HepG2 (cell line): Measurements from ENCODE around the gene CENPK. TPM values are rescaled to one million over a fixed set of nuclear protein-coding genes. Genes with fewer than 3 reads are reported as not detected.

ENCODE experiments used
- ATAC-seq: fragments of 200-7000 bp; cut with Tn5 transposase; 3 replicates; pipeline ENCODE4 v1.9.1; 2020; ENCODE audit warnings: mild to moderate bottlenecking, moderate library complexity
- BruUV-seq: library from RNA; stranded (reverse); fragments of 400-500 nt; replicated peaks from 2 replicates; lab custom pipeline; 2021; lab: Mats Ljungman, UMichigan
- CTCF ChIA-PET: fragments of 300-600 bp; formaldehyde crosslinking; extraction: SDS; loops from one replicate; lab custom pipeline; 2021; ENCODE audit warnings: low total read pairs, inconsistent platforms, low intra/inter-chr PET ratio; lab: Yijun Ruan, JAX
- POLR2A ChIA-PET: fragments of 350-600 bp; sonication (Branson Sonifier 250); formaldehyde crosslinking; loops from one replicate; lab custom pipeline; 2020; ENCODE audit warnings: antibody characterized with exemption, inconsistent platforms; lab: Yijun Ruan, JAX
- DNase-seq: peaks from one replicate; pipeline ENCODE4 v3.0.0-alpha.2; 2015; ENCODE audit warnings: low spot score
- FAIRE-seq: peaks from 3 replicates; lab custom pipeline; 2011; peaks lifted over from hg19 to GRCh38; lab: Jason Lieb, UNC
- H2AFZ ChIP-seq: one replicate; pipeline ENCODE4 v1.6.1; 2011; ENCODE audit warnings: low read length, inconsistent platforms
- H3K27ac ChIP-seq: fragments of 300-600 bp; 3 replicates; pipeline ENCODE4 v1.8.0; 2011; ENCODE audit warnings: mixed run types, mild to moderate bottlenecking, mixed read lengths, low read length, inconsistent platforms; ENCODE audit not compliant: insufficient read depth; ENCODE audit errors: extremely low read length
- H3K27me3 ChIP-seq, 2 experiments: fragments of 200-600 bp in 1 of 2; 2 replicates in 1 of 2; 3 replicates in 1 of 2; pipeline versions ENCODE4 v1.6.0 to v1.8.0; 2011; ENCODE audit warnings: low read length in 2 of 2, mild to moderate bottlenecking in 2 of 2, moderate library complexity in 2 of 2, inconsistent platforms in 1 of 2; ENCODE audit not compliant: insufficient read depth in 2 of 2, control insufficient read depth in 1 of 2
- H3K36me3 ChIP-seq, 2 experiments: fragments of 200-600 bp in 1 of 2; replicated peaks in 1 of 2; 2 replicates in 1 of 2; 3 replicates in 1 of 2; pipeline versions ENCODE4 v1.5.1 to v1.8.0; 2011; ENCODE audit warnings: low read length in 2 of 2, inconsistent platforms in 1 of 2; ENCODE audit not compliant: insufficient read depth in 2 of 2, control insufficient read depth in 1 of 2
- H3K4me1 ChIP-seq: 2 replicates; pipeline ENCODE4 v1.5.1; 2012; ENCODE audit warnings: low read length, inconsistent platforms; ENCODE audit not compliant: insufficient read depth
- H3K4me2 ChIP-seq: 2 replicates; pipeline ENCODE4 v1.6.0; 2011; ENCODE audit warnings: low read depth, low read length, inconsistent platforms
- H3K4me3 ChIP-seq, 3 experiments: fragments of 200-600 bp in 1 of 3; sonication (generic), shearing (Covaris generic) in 1 of 3; replicated peaks in 1 of 3; 2 replicates each; pipeline ENCODE4 v1.5.1; 2011 to 2016; ENCODE audit warnings: low read length in 3 of 3, inconsistent platforms in 2 of 3, low read depth in 2 of 3, mild to moderate bottlenecking in 2 of 3, control low read depth in 1 of 3, mixed read lengths in 1 of 3; ENCODE audit not compliant: insufficient read depth in 1 of 3
- H3K79me2 ChIP-seq: one replicate; pipeline ENCODE4 v1.6.1; 2011; ENCODE audit warnings: low read length, inconsistent platforms; ENCODE audit not compliant: insufficient read depth
- H3K9ac ChIP-seq: 2 replicates; pipeline ENCODE4 v1.6.0; 2011; ENCODE audit warnings: mild to moderate bottlenecking, low read depth, low read length, inconsistent platforms; ENCODE audit not compliant: insufficient read depth
- H3K9me3 ChIP-seq: 2 replicates; pipeline ENCODE4 v1.5.1; 2012; ENCODE audit warnings: mild to moderate bottlenecking, low read length
- H4K20me1 ChIP-seq: 2 replicates; pipeline ENCODE4 v1.6.0; 2011; ENCODE audit warnings: inconsistent platforms, mild to moderate bottlenecking, low read length, moderate library complexity; ENCODE audit not compliant: insufficient read depth
- CREB1 ChIP-seq, 2 experiments: fragments of 450-650 bp in 1 of 2; IDR thresholded peaks; 2 replicates each; pipeline ENCODE4 v1.6.1; 2016 to 2017; ENCODE audit warnings: control low read depth in 1 of 2, mild to moderate bottlenecking in 1 of 2, missing compliant biosample characterization in 1 of 2, missing genetic modification characterization in 1 of 2
- GABPB1 ChIP-seq: IDR thresholded peaks from 2 replicates; pipeline ENCODE4 v1.6.1; 2016; ENCODE audit warnings: mild to moderate bottlenecking, missing genetic modification reagents, moderate library complexity, missing compliant biosample characterization
- ISX ChIP-seq: sonication (generic); formaldehyde crosslinking; conservative IDR thresholded peaks from 2 replicates; pipeline ENCODE4 v1.5.0; 2020; ENCODE audit warnings: missing genetic modification reagents
- RXRB ChIP-seq: IDR thresholded peaks from 2 replicates; pipeline ENCODE4 v1.6.1; 2016; ENCODE audit warnings: borderline replicate concordance, missing genetic modification reagents, missing compliant biosample characterization
- SMARCC2 ChIP-seq: fragments of 450-650 bp; IDR thresholded peaks from 2 replicates; pipeline ENCODE4 v1.6.1; 2017; ENCODE audit warnings: antibody characterized with exemption, mild to moderate bottlenecking
- SMC3 ChIP-seq: IDR thresholded peaks from 2 replicates; pipeline ENCODE4 v1.6.1; 2011; ENCODE audit warnings: low read length, improper control_type of control experiment
- STAG1 ChIP-seq: sonication (generic); formaldehyde crosslinking; IDR thresholded peaks from 2 replicates; pipeline ENCODE4 v1.4.0; 2020; ENCODE audit warnings: missing genetic modification reagents
- TCF7L2 ChIP-seq: IDR thresholded peaks from 2 replicates; pipeline ENCODE4 v1.6.1; 2011; ENCODE audit warnings: mild to moderate bottlenecking, low read depth, low read length, moderate library complexity
- ZEB1 ChIP-seq: IDR thresholded peaks from 2 replicates; pipeline ENCODE4 v1.6.1; 2012; ENCODE audit warnings: mild to moderate bottlenecking, low read depth, inconsistent platforms; ENCODE audit not compliant: insufficient replicate concordance
- ZFYVE20 ChIP-seq: sonication (generic); formaldehyde crosslinking; IDR thresholded peaks from 2 replicates; pipeline ENCODE4 v1.8.0; 2023; ENCODE audit warnings: low read depth, mild to moderate bottlenecking, moderate library complexity, missing genetic modification reagents, borderline replicate concordance
- ZNF530 ChIP-seq: sonication (generic); formaldehyde crosslinking; IDR thresholded peaks from 2 replicates; pipeline ENCODE4 v1.5.0; 2020; ENCODE audit warnings: low read depth, mild to moderate bottlenecking, missing genetic modification reagents
- ZNF616 ChIP-seq: sonication (generic); formaldehyde crosslinking; IDR thresholded peaks from 2 replicates; pipeline ENCODE4 v1.5.0; 2020; ENCODE audit warnings: low read depth, mild to moderate bottlenecking, missing genetic modification reagents
- WGBS: methylation state at CpG from one replicate; pipeline ENCODE4 v1.1.6; 2017; ENCODE audit warnings: low lambda C conversion rate; 5-methylcytosine and 5-hydroxymethylcytosine counted together
- in situ Hi-C: cut with HindIII; loops from 2 replicates; pipeline ENCODE4 v1.10.0; 2017; ENCODE audit warnings: low pct_unique_long_range_greater_than_20kb; ENCODE audit not compliant: extremely low pct_ligation_motif_present
- intact Hi-C: fragments of 100-400 bp; cut with micrococcal nuclease; formaldehyde crosslinking; loops from one replicate; pipeline ENCODE4 v1.10.0; 2022; ENCODE audit not compliant: unreplicated experiment
- polyA plus RNA-seq, 8 experiments: library from polyadenylated mRNA; depleted of rRNA in 3 of 8; stranded (reverse) in 7 of 8; unstranded in 1 of 8; fragments of >200 nt; fragmentation: Illumina TruSeq in 4 of 8; extraction: Trizol in 4 of 8; gene quantifications; 2 replicates each; pipeline versions ENCODE4 v1.2.1 to v1.2.3, GENCODE V29; 2011 to 2016; ENCODE audit warnings: low read depth in 4 of 8, missing spikeins in 1 of 8, mixed read lengths in 1 of 8; ENCODE audit not compliant: insufficient read depth in 1 of 8
- total RNA-seq, 5 experiments: library from RNA; depleted of rRNA; stranded (reverse); fragments of >200 nt; fragmentation: Illumina TruSeq; extraction: Trizol; gene quantifications; 2 replicates each; pipeline ENCODE4 v1.2.3, GENCODE V29; 2016; ENCODE audit warnings: low read depth in 1 of 5
- TF ChIP-seq, protein P1 (sequence below): sonication (generic); formaldehyde crosslinking; IDR thresholded peaks from 2 replicates; pipeline ENCODE4 v1.4.0; 2020; ENCODE audit warnings: missing genetic modification reagents
- TF ChIP-seq, protein P2 (sequence below): sonication (generic); formaldehyde crosslinking; IDR thresholded peaks from 2 replicates; pipeline ENCODE4 v1.8.1; 2022; ENCODE audit warnings: mild to moderate bottlenecking, missing genetic modification reagents
- TF ChIP-seq, protein P3 (sequence below): IDR thresholded peaks from 2 replicates; pipeline ENCODE4 v1.6.1; 2012; ENCODE audit warnings: low read depth, low read length, improper control_type of control experiment
- TF ChIP-seq, protein P4 (sequence below): sonication (generic); formaldehyde crosslinking; IDR thresholded peaks from 2 replicates; pipeline ENCODE4 v1.5.0; 2020; ENCODE audit warnings: mild to moderate bottlenecking, missing genetic modification reagents, moderate library complexity

CENPK gene
- total and polyA plus RNA-seq, 2 of the 13 experiments (the other 11 are each of a cell fraction or from before 2014, with no cell fraction given): 14.3 to 54.4 TPM

DNA sequence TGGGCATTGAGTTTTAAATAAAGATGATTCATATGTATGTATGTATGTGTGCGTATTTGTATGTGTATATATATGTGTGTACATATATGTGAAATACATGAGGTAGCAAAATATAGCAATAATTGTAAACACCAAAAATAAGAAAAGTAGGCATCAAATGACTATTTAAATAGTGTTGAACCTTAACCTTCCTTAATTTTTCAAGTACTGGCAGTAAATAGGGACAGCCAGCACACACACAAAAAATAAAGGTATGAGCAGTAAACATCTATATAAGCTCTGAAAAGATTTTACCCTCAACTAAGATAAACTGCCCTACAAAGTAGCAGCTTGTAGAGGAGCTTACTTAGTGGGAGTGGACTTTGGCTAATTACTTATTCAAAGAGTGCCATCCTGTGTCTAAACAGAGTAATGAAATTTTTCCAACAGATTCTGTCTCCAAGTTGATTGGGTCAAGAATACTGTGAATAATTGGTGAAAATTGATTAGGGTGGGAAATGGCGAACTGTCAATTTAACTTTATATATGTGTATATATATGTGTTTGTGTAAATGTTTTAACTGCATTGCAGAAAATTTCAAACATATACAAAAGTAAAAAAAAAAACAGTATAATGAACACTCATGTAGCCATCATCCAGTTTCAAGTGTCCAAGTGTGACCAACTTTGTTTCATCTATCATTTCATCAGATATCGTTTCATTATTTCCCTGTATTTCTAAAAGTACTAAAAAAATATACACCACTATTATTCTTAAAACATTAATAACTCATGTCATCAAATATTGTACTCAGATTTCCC lies 79.2 kb downstream of the CENPK start:
- Histone ChIP-seq H3K4me3 (peak overlapping the region; percentile 61 to 73 (median 67); a peak in 4 of 6 replicates), H3K27ac (no peak overlapping the region), H4K20me1 (no peaks in the 10 kb centered on the region), H3K36me3 (no peaks in the 10 kb centered on the region; a peak in 1 of 5 replicates), H3K4me2 (peak overlapping the region; percentile 95), H3K79me2 (no peaks in the 10 kb centered on the region), H2AFZ (no peak overlapping the region), H3K9me3 (no peaks in the 10 kb centered on the region), H3K27me3 (no peaks in the 10 kb centered on the region; a peak in 1 of 5 replicates), H3K4me1 (peaks cover 17% of the 10 kb centered on the region), H3K9ac (no peak overlapping the region; the same call in 1 of the 2 replicates)
- intact Hi-C loops (loop anchor here (1.0 to 5.0 kb wide), 8 partner anchors 156 to 846 kb away; no protein-coding TSS in a partner anchor), in situ Hi-C loops (loop anchor here (5.0 to 25.0 kb wide), 5 partner anchors 266 to 846 kb away; no protein-coding TSS in a partner anchor)
- POLR2A ChIA-PET: interaction anchor here (3.4 kb wide), 1 partner anchor 381 kb away, joined by 24 read pairs; no protein-coding TSS in a partner anchor
- no TSS peak for BruUV-seq
- 7% methylated on average over 3 of the region's 3 CpGs for WGBS
- peak; percentile 61 for ATAC-seq
- FAIRE-seq: no peak
- peak; percentile 63 for DNase-seq
- CTCF ChIA-PET: interaction anchor here (1.5 to 2.8 kb wide), 4 partner anchors 382 to 673 kb away, joined by 4 to 33 read pairs (median 8); no protein-coding TSS in a partner anchor
- TF ChIP-seq ZFYVE20 (CRISPR knock-in tag): no peak
- TF ChIP-seq, protein P1, sequence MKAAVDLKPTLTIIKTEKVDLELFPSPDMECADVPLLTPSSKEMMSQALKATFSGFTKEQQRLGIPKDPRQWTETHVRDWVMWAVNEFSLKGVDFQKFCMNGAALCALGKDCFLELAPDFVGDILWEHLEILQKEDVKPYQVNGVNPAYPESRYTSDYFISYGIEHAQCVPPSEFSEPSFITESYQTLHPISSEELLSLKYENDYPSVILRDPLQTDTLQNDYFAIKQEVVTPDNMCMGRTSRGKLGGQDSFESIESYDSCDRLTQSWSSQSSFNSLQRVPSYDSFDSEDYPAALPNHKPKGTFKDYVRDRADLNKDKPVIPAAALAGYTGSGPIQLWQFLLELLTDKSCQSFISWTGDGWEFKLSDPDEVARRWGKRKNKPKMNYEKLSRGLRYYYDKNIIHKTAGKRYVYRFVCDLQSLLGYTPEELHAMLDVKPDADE: no peak
- no peak for TF ChIP-seq CREB1 (IDR thresholded peaks at IDR 0.05)
- 0 out of 2 replicates have a peak, but pooled peaks have one; percentile 12 for TF ChIP-seq CREB1 (CRISPR knock-in tag; IDR thresholded peaks at IDR 0.05)
- TF ChIP-seq ZNF530 (CRISPR knock-in tag): no peak
- no peak for TF ChIP-seq ZEB1
- peak; percentile 86 for TF ChIP-seq STAG1 (CRISPR knock-in tag)
- TF ChIP-seq, protein P2, sequence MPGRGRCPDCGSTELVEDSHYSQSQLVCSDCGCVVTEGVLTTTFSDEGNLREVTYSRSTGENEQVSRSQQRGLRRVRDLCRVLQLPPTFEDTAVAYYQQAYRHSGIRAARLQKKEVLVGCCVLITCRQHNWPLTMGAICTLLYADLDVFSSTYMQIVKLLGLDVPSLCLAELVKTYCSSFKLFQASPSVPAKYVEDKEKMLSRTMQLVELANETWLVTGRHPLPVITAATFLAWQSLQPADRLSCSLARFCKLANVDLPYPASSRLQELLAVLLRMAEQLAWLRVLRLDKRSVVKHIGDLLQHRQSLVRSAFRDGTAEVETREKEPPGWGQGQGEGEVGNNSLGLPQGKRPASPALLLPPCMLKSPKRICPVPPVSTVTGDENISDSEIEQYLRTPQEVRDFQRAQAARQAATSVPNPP (CRISPR knock-in tag): no peak
- no peak for TF ChIP-seq ISX (CRISPR knock-in tag)
- no peak for TF ChIP-seq SMARCC2
- no peak for TF ChIP-seq TCF7L2
- TF ChIP-seq, protein P3, sequence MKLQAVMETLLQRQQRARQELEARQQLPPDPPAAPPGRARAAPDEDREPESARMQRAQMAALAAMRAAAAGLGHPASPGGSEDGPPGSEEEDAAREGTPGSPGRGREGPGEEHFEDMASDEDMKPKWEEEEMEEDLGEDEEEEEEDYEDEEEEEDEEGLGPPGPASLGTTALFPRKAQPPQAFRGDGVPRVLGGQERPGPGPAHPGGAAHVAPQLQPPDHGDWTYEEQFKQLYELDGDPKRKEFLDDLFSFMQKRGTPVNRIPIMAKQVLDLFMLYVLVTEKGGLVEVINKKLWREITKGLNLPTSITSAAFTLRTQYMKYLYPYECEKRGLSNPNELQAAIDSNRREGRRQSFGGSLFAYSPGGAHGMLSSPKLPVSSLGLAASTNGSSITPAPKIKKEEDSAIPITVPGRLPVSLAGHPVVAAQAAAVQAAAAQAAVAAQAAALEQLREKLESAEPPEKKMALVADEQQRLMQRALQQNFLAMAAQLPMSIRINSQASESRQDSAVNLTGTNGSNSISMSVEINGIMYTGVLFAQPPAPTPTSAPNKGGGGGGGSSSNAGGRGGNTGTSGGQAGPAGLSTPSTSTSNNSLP: no peak
- no peak for TF ChIP-seq GABPB1 (CRISPR knock-in tag)
- TF ChIP-seq RXRB (CRISPR knock-in tag): no peak
- TF ChIP-seq, protein P4, sequence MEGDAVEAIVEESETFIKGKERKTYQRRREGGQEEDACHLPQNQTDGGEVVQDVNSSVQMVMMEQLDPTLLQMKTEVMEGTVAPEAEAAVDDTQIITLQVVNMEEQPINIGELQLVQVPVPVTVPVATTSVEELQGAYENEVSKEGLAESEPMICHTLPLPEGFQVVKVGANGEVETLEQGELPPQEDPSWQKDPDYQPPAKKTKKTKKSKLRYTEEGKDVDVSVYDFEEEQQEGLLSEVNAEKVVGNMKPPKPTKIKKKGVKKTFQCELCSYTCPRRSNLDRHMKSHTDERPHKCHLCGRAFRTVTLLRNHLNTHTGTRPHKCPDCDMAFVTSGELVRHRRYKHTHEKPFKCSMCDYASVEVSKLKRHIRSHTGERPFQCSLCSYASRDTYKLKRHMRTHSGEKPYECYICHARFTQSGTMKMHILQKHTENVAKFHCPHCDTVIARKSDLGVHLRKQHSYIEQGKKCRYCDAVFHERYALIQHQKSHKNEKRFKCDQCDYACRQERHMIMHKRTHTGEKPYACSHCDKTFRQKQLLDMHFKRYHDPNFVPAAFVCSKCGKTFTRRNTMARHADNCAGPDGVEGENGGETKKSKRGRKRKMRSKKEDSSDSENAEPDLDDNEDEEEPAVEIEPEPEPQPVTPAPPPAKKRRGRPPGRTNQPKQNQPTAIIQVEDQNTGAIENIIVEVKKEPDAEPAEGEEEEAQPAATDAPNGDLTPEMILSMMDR (CRISPR knock-in tag): peak; percentile 69
- peak; percentile 70 for TF ChIP-seq SMC3
- TF ChIP-seq ZNF616: no peak
